Peyer's patch (tissue), 4 donors: ENCODE measurements around the gene THG1L.

Experiments used
- CTCF ChIP-seq, 6 experiments: fragments of 450-650 bp in 4 of 6; fragments of 200-600 bp in 2 of 6; sonication (generic) in 1 of 6; IDR thresholded peaks; one replicate each; pipeline ENCODE4 v1.5.1; 2017 to 2019; ENCODE audit warnings: antibody characterized with exemption in 6 of 6, mild to moderate bottlenecking in 3 of 6, moderate library complexity in 1 of 6
- POLR2A ChIP-seq, 2 donors: fragments of 450-650 bp; IDR thresholded peaks; one replicate each; pipeline ENCODE4 v1.5.1; 2017; ENCODE audit warnings: antibody characterized with exemption in 2 of 2, mild to moderate bottlenecking in 2 of 2, moderate library complexity in 2 of 2

- TF ChIP-seq CTCF (IDR thresholded peaks at IDR 0.05), result no peak
- TF ChIP-seq POLR2A (IDR thresholded peaks at IDR 0.05), result no peak
Measured at GRCh38 chr5:157778121-157778805, 47.0 kb downstream of the THG1L start.
